Neuronal stem cell (in vitro differentiated cells): ENCODE measurements around the gene ECHS1.
"Not testable (repeated sequence)": the region's sequence is repeated elsewhere in the genome, so short reads cannot be mapped to it uniquely, and the experiment has no call there.

Source experiments
- DNase-seq: peaks from one replicate; pipeline ENCODE4 v3.0.0-alpha.2; 2013; ENCODE audit warnings: low spot score
- H2AFZ ChIP-seq: one replicate; pipeline ENCODE4 v1.6.1; 2013; ENCODE audit warnings: mild to moderate bottlenecking, low read length, inconsistent platforms
- H2AK5ac ChIP-seq: 2 replicates; pipeline ENCODE4 v1.6.1; 2013; ENCODE audit warnings: low read depth, mild to moderate bottlenecking, inconsistent platforms, low read length, moderate library complexity, mixed read lengths
- H2BK120ac ChIP-seq: 2 replicates; pipeline ENCODE4 v1.6.1; 2013; ENCODE audit warnings: low read depth, mild to moderate bottlenecking, inconsistent platforms, low read length, moderate library complexity, mixed read lengths
- H2BK12ac ChIP-seq: one replicate; pipeline ENCODE4 v1.6.1; 2013; ENCODE audit warnings: low read length, inconsistent platforms
- H2BK15ac ChIP-seq: 2 replicates; pipeline ENCODE4 v1.6.1; 2013; ENCODE audit warnings: mild to moderate bottlenecking, low read length, inconsistent platforms, mixed read lengths
- H2BK5ac ChIP-seq: one replicate; pipeline ENCODE4 v1.6.1; 2013; ENCODE audit warnings: inconsistent platforms, mild to moderate bottlenecking, low read length, moderate library complexity
- H3K14ac ChIP-seq: one replicate; pipeline ENCODE4 v1.6.1; 2013; ENCODE audit warnings: low read length, inconsistent platforms
- H3K18ac ChIP-seq: 2 replicates; pipeline ENCODE4 v1.6.1; 2013; ENCODE audit warnings: low read length, inconsistent platforms
- H3K23ac ChIP-seq: 2 replicates; pipeline ENCODE4 v1.6.1; 2013; ENCODE audit warnings: low read depth, mild to moderate bottlenecking, mixed read lengths, low read length, inconsistent platforms; ENCODE audit not compliant: poor library complexity
- H3K27ac ChIP-seq: replicated peaks from 3 replicates; pipeline ENCODE4 v1.5.1; 2013; ENCODE audit warnings: low read length, inconsistent platforms
- H3K27me3 ChIP-seq, 3 experiments: 2 replicates each; pipeline ENCODE4 v1.6.1; 2013; ENCODE audit warnings: low read length in 3 of 3, mild to moderate bottlenecking in 2 of 3, inconsistent platforms in 1 of 3, low read depth in 1 of 3, mixed read lengths in 1 of 3, moderate library complexity in 1 of 3; ENCODE audit not compliant: control insufficient read depth in 3 of 3, insufficient read depth in 3 of 3
- H3K36me3 ChIP-seq, 2 donors: replicated peaks in 1 of 2; 2 replicates each; pipeline ENCODE4 v1.6.1; 2013; ENCODE audit warnings: low read length in 2 of 2; ENCODE audit not compliant: control insufficient read depth in 2 of 2, insufficient read depth in 2 of 2
- H3K4ac ChIP-seq: 2 replicates; pipeline ENCODE4 v1.6.1; 2013; ENCODE audit warnings: inconsistent platforms, mild to moderate bottlenecking, low read length, moderate library complexity
- H3K4me1 ChIP-seq, 2 donors: 1 replicate in 1 of 2; 2 replicates in 1 of 2; pipeline ENCODE4 v1.6.1; 2013; ENCODE audit warnings: low read length in 2 of 2, low read depth in 1 of 2; ENCODE audit not compliant: control insufficient read depth in 2 of 2, insufficient read depth in 1 of 2
- H3K4me2 ChIP-seq: one replicate; pipeline ENCODE4 v1.6.1; 2013; ENCODE audit warnings: mild to moderate bottlenecking, low read length, inconsistent platforms; ENCODE audit not compliant: insufficient read depth, poor library complexity, severe bottlenecking
- H3K4me3 ChIP-seq, 2 donors: 2 replicates each; pipeline ENCODE4 v1.5.1; 2013; ENCODE audit warnings: low read length in 2 of 2, mild to moderate bottlenecking in 2 of 2, inconsistent platforms in 1 of 2, moderate library complexity in 1 of 2
- H3K79me1 ChIP-seq: one replicate; pipeline ENCODE4 v1.6.1; 2013; ENCODE audit warnings: low read depth, mild to moderate bottlenecking, inconsistent platforms, low read length, moderate library complexity
- H3K9ac ChIP-seq: one replicate; pipeline ENCODE4 v1.6.1; 2013; ENCODE audit warnings: mild to moderate bottlenecking, low read depth, low read length, inconsistent platforms; ENCODE audit not compliant: poor library complexity
- H3K9me3 ChIP-seq, 2 donors: replicated peaks in 1 of 2; 2 replicates each; pipeline versions ENCODE3 to v1.6.1; 2013; ENCODE audit warnings: low read length in 2 of 2, mild to moderate bottlenecking in 2 of 2, inconsistent platforms in 1 of 2, low read depth in 1 of 2, mixed read lengths in 1 of 2, moderate library complexity in 1 of 2; ENCODE audit not compliant: control insufficient read depth in 2 of 2, insufficient read depth in 1 of 2
- H4K8ac ChIP-seq: one replicate; pipeline ENCODE4 v1.6.1; 2013; ENCODE audit warnings: low read depth, mild to moderate bottlenecking, inconsistent platforms, low read length, moderate library complexity
- H4K91ac ChIP-seq: one replicate; pipeline ENCODE4 v1.6.1; 2013; ENCODE audit warnings: low read length, low read depth, mild to moderate bottlenecking, inconsistent platforms; ENCODE audit not compliant: poor library complexity
- WGBS, 2 donors: extraction: QIAGEN DNeasy Blood & Tissue Kit; methylation state at CpG; one replicate each; pipeline ENCODE4 v1.1.7; 2013; ENCODE audit warnings: missing lambda C conversion rate in 2 of 2, mixed read lengths in 1 of 2; ENCODE audit not compliant: insufficient read length in 2 of 2, insufficient replicate concordance in 1 of 2; ENCODE audit errors: extremely low coverage in 2 of 2; 5-methylcytosine and 5-hydroxymethylcytosine counted together

ECHS1 gene

DNA sequence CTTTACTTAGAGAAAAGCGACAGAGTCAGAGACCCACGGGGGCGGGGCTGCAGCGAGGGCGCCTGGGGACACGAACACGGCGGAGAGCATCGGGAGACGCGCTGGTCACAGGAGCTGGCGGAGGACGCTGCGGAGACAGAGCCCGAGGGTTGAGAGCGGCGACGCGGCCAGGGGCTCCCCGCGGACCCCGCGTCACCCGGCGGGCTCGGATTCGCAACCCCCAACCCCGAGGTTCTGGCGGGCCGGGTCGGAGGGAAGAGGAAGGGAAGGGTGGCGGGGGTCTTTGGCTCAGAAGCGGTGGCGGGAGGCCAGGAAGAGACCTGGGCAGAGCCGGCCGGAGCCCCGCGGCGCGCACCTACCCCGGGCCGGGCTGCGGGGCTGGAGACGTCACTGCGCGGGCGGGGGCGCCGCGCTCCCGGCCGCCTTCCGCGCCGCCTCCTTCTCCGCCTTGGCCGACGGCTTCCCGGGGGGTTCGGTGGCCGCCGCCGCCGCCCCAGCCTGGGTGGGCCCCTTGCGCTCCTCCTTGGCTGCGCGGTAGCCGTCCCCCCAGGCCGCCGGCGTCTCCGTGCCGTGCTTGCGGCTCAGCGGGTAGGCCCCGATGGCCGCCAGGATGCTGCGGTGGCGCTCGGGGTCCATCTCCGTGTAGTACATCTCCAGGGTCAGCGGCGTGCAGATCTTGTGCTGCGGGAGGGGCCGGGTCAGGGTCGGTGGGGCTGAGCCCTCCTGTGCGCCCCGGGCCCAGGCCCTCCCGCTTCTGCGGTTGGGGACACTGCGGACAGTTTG is 47.5 kb downstream of the ECHS1 start:
- H3K9ac ChIP-seq = peak overlapping the region; percentile 91
- peak overlapping the region; percentile 99 for H2BK15ac ChIP-seq
- peak overlapping the region; percentile 96 for H2AFZ ChIP-seq
- no peak for DNase-seq
- peak overlapping the region; percentile 89 for H3K23ac ChIP-seq
- peaks cover 0 to 44% (median 39%) of the 10 kb centered on the region in 3 experiments for H3K27me3 ChIP-seq
- no peaks in the 10 kb centered on the region for H3K36me3 ChIP-seq
- no peak overlapping the region for H2BK120ac ChIP-seq
- no peak overlapping the region for H3K4ac ChIP-seq
- H4K8ac ChIP-seq = peak overlapping the region; percentile 82
- peak overlapping the region; percentile 66 for H2BK5ac ChIP-seq
- H3K4me2 ChIP-seq = peak overlapping the region; percentile 89
- H4K91ac ChIP-seq = peak overlapping the region; percentile 85
- H3K79me1 ChIP-seq = peaks cover 1% of the 10 kb centered on the region
- H3K14ac ChIP-seq = peak overlapping the region; percentile 71
- peak overlapping the region; percentile 96 for H2AK5ac ChIP-seq
- peaks cover 7 to 14% of the 10 kb centered on the region in 2 donors for H3K4me1 ChIP-seq
- H2BK12ac ChIP-seq = no peak overlapping the region
- peak overlapping the region; percentile 97 for H3K18ac ChIP-seq
- H3K4me3 ChIP-seq = peak overlapping the region; percentile 48 to 74
- H3K9me3 ChIP-seq = no peaks in the 10 kb centered on the region
- WGBS, 2 donors = no CpG with 5 or more reads among the region's 91 CpGs
- H3K27ac ChIP-seq = no peak overlapping the region

DNA sequence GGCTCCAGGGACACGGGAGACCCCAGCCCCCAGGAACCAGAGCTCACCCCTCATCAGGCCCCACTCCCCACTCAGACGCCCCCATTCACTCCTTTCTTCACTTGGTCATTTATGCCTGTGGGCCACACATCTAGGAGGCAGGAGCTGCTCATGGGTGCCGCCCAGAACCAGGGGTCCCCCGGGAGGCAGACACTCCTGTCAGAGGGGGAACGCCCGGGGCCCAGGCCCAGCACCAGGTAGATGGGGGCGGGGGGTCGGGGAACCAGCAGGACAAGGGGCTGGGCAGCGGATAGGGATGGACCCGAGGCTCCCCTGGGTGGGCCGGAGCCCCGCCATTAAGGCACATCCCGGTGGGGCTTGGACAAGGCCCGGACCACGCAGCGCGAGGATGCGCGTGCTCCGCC is 48.3 kb downstream of the ECHS1 start:
- no CpG with 5 or more reads among the region's 20 CpGs for WGBS, 2 donors
- no peak overlapping the region for H3K9ac ChIP-seq
- H3K4me3 ChIP-seq = peak overlapping the region; percentile 48 to 74
- H2BK12ac ChIP-seq = peak overlapping the region; percentile 41
- peak overlapping the region; percentile 96 for H2AK5ac ChIP-seq
- H2BK5ac ChIP-seq = no peak overlapping the region
- H2AFZ ChIP-seq = peak overlapping the region; percentile 96
- peaks cover 0 to 44% (median 39%) of the 10 kb centered on the region in 3 experiments for H3K27me3 ChIP-seq
- no peaks in the 10 kb centered on the region for H3K36me3 ChIP-seq
- no peak overlapping the region for H4K8ac ChIP-seq
- peak overlapping the region; percentile 97 for H3K18ac ChIP-seq
- DNase-seq = no peak
- peaks cover 1% of the 10 kb centered on the region for H3K79me1 ChIP-seq
- H3K9me3 ChIP-seq = no peaks in the 10 kb centered on the region
- no peak overlapping the region for H3K27ac ChIP-seq
- H3K4ac ChIP-seq = no peak overlapping the region
- H3K14ac ChIP-seq = no peak overlapping the region
- peak overlapping the region; percentile 99 for H2BK15ac ChIP-seq
- no peak overlapping the region for H2BK120ac ChIP-seq
- H3K23ac ChIP-seq = no peak overlapping the region
- H3K4me2 ChIP-seq = peak overlapping the region; percentile 89
- peak overlapping the region; percentile 53 for H4K91ac ChIP-seq
- H3K4me1 ChIP-seq = peaks cover 7 to 14% of the 10 kb centered on the region in 2 donors

DNA sequence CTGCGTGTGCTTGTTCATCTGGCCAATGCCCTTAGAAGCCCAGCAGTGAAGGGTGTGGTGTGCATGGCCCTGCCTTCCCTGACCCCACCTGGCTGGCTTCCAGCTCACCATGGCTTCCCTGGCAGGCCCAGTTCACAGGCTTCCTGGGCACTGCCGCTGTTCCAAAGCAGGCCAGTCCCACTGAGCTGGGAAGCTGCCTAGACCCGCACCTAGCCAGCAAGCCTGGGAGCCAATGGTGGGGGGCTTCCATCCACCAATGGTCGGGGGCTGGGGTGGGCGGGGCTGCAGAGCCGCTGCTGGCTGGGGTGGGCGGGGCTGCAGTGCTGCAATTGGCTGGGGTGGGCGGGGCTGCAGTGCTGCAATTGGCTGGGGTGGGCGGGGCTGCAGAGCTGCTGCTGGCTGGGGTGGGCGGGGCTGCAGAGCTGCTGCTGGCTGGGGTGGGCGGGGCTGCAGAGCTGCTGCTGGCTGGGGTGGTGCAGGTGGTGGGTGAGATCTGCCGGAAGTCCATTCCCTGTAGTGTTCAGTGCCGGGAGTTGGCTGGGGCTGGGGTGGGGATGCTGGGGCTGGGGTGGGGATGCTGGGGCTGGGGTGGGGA is 48.9 kb downstream of the ECHS1 start:
- Histone ChIP-seq H3K79me1 (peaks cover 3% of the 10 kb centered on the region), H2BK5ac (no peak overlapping the region), H3K23ac (peak overlapping the region; percentile 96), H2AFZ (peak overlapping the region; percentile 81), H4K8ac (no peak overlapping the region), H3K4me3 (peak overlapping the region in 1 of 2 donors; percentile 11), H4K91ac (no peak overlapping the region), H3K27ac (peak overlapping the region; percentile 39), H3K9ac (peak overlapping the region; percentile 83), H3K4me2 (peak overlapping the region; percentile 86), H2BK15ac (peak overlapping the region; percentile 93), H2AK5ac (peak overlapping the region; percentile 61), H3K14ac (no peak overlapping the region), H2BK12ac (peak overlapping the region; percentile 46), H3K9me3 (no peaks in the 10 kb centered on the region), H2BK120ac (no peak overlapping the region), H3K4ac (no peak overlapping the region), H3K36me3 (no peaks in the 10 kb centered on the region), H3K18ac (peak overlapping the region; percentile 96), H3K4me1 (peaks cover 4 to 13% of the 10 kb centered on the region in 2 donors), H3K27me3 (peaks cover 0 to 44% (median 41%) of the 10 kb centered on the region in 3 experiments)
- WGBS, 2 donors = no CpG with 5 or more reads among the region's 13 CpGs
- DNase-seq = no peak

- not testable (repeated sequence) for H3K18ac ChIP-seq, H3K4me2 ChIP-seq, H4K8ac ChIP-seq, DNase-seq, H2BK5ac ChIP-seq, H3K79me1 ChIP-seq, H4K91ac ChIP-seq, H3K4me3 ChIP-seq, H2AFZ ChIP-seq, H2BK12ac ChIP-seq, H2BK15ac ChIP-seq, H3K36me3 ChIP-seq, H2AK5ac ChIP-seq, H3K27ac ChIP-seq, H3K9ac ChIP-seq, H3K9me3 ChIP-seq, H3K4me1 ChIP-seq, H3K14ac ChIP-seq, H3K4ac ChIP-seq, H2BK120ac ChIP-seq, H3K23ac ChIP-seq
- H3K27me3 ChIP-seq = peaks cover 0 to 28% (median 25%) of the 10 kb centered on the region in 3 experiments
- WGBS, 2 donors = no CpG with 5 or more reads among the region's 14 CpGs
These were observed 51.0 kb downstream of the ECHS1 start for GRCh38 chr10:133322064-133322709.
